ENCODE data around the gene BACH2.

The BACH2 gene

DNA sequence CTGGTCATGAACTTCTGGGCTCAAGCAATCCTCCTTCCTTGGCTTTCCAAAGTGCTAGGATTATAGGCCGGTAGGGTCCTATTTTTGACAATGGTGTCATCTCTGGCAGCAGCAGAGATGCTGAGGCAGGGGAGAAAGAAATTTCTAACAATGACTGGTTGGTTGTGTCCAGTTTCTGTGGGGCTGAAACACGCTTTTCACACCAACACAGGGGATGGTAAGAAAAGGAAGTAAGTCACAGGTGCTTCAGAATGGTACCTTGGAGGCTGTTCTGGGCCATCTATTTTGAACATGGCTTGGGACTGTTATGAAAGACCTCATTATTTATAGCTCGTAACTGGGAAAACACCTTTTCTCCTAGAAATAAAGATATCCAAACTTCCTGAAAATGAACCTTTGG is 329.7 kb downstream of the BACH2 start:
- intact Hi-C loops (cut with DNase I): no loop called here
- DNase-seq: no peak

DNA sequence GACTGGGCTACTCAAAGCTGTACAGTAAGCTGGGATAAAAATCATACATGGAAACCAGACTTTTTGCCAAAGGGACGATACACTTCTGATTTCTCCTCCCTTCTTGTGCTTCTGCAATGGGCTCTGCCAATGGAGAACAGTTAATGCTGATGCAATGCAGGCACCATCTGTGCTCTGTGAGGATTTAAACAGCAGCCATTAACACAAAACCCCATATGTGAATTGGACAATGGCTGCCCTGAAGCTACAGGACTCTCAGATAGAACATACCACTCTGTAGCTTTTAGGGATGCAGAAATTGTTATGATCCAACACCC is 330.5 kb downstream of the BACH2 start:
- no peak for DNase-seq
- intact Hi-C loops (cut with DNase I): no loop called here

DNA sequence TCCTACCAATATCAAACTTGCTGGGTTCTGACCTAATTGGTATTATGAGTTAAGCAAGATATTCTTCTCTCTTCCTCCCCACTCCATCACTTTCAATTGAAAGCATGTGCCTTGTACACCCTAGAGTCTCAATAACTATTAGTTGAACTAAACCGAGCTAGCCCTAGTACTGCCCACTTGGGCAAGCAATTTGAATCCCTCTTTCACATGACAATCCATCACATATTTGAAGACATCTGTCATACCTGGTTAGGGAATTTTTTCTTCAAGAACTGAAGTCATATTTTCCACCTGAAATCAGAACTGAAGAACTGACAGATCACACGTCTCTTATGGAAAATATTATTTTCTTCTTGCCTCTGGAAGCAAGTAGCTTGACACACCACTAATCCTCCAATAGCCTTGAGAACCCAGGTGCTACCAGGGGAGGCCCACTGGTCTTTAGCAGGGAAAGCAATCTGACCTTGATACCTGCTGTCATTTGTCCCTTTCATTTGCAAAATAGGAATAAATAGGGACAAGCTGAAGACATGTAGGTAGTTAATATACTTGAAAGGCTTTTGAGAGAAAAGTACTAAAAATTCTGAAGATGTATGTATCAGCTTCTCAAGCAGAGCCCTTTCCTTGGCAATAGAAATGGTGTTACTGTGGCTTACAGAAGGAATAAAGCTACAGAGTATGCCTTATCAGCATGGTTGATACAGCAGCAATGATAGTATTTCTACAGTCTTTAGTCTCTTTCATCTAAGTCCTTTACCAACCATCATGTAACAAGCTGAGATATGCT is 331.0 kb downstream of the BACH2 start:
- no peak for DNase-seq
- intact Hi-C loops (cut with DNase I): no loop called here

DNA sequence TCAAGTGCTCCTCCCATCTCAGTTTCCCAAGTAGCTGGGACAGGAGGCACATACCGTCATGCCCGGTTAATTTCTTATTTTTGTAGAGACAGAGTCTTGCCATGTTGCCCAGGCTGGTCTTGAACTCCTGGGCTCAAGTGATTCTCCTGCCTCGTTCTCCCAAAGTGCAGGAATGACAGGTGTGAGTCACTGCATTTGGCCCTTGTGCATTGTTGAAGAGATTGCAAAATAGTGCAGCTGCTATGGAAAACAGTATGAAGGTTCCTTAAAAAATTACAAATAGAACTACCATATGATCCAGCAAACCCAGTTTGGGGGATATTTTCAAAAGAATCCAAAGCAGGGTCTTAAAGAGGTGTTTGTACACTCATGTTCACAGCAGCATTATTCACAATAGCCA is 333.3 kb downstream of the BACH2 start:
- no peak for DNase-seq
- intact Hi-C loops (cut with DNase I): no loop called here

GRCh38 chr6:89961481-89961880 is 335.2 kb downstream of the BACH2 start:
- DNase-seq: no peak
- intact Hi-C loops (cut with DNase I): no loop called here

- DNase-seq: no peak
- intact Hi-C loops (cut with DNase I): no loop called here
Observed at GRCh38 chr6:89959883-89960282, 336.8 kb downstream of the BACH2 start.

DNA sequence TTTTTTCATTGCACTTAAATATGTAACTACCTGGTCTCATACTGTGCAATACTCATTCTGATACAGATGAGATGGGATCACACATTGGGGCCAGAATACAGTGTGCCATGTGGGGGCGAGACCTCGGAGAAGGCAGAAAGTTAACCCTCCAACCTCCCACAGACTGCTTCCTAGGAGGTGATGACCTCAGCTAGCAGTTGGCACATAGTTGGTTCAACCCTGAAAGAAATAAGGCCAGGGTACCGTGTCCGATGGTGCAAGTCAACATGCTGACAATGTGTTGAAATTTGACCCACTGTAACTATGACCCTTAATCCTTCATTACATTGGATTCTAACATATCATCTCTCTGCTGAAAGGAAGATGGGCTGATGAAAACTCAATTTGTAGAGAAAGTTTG is 340.5 kb downstream of the BACH2 start:
- intact Hi-C loops (cut with DNase I): no loop called here
- DNase-seq: no peak

DNA sequence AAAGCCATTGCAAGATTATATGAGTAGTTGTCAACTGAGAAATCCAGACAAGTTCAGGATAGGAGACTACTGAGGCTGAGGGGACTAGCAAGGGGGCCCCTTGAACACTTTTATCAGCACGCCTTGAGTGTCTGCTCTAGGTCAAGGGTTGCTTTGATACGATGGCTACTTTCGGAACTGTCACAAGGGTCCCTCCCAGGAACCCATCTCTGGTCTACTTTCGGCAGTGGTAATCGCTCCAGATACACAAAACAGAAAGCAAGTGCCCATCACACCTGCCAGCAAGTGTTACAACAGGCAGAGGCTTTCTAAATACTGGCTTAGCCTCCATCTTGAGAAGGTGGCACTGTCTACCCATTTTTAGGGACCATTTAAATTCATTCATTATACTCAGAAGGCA is 341.3 kb downstream of the BACH2 start:
- intact Hi-C loops (cut with DNase I): no loop called here
- no peak for DNase-seq

DNA sequence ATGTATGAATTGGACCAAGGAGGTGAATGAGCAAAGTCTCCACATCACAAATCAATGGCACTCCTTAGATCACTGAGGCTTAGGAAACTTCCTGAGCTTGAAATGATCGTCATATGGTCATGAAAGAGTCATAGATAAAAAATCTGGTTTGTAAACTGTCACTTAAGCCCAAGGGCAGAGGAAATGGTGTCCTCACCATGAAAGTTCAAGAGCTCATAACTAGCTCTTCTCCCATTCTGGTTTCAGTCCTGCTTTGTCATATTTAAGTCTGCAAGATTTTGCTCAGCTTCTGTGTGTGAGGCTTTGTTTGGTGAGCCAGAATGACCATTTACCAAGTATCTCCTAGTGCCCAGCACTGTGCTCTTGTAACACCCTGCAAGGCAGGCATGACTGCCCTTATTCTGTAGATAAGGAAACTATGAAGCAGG is 341.9 kb downstream of the BACH2 start:
- no peak for DNase-seq
- intact Hi-C loops (cut with DNase I): no loop called here

GRCh38 chr6:89952686-89953085 is 344.0 kb downstream of the BACH2 start:
- peak in 1 of 10 donors; percentile 24 for DNase-seq
- intact Hi-C loops (cut with DNase I): no loop called here

- intact Hi-C loops (cut with DNase I): no loop called here
- peak in 1 of 10 donors; percentile 35 for DNase-seq
Observed at GRCh38 chr6:89952105-89952671, 344.5 kb downstream of the BACH2 start.

DNA sequence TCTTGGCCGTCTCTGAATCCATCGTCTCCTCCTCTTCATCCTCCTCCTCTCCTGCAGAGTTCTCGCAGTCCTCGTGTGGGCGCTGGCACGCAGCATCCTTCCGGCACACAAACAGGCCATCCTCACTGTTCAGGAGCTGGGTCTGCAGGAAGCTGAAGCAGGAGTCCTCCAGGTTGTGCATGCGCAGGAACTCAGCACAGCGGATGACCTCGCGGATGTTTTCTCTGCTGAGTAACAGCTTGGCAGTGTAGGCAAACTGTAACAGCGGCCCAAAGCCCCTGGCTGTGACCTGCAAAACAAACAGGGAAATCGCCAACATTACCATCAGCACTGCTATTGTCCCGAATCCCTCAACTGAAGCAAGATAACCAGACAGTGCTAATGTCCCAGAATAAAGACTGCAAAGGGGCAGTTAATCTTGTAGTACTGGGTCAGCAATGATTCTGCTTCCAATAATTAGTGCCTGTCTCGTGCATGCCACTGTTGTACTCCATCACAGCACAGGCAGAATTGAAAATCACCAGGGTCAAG is 345.0 kb downstream of the BACH2 start:
- intact Hi-C loops (cut with DNase I): no loop called here
- DNase-seq: peak; percentile 47 to 96 (median 68)

DNA sequence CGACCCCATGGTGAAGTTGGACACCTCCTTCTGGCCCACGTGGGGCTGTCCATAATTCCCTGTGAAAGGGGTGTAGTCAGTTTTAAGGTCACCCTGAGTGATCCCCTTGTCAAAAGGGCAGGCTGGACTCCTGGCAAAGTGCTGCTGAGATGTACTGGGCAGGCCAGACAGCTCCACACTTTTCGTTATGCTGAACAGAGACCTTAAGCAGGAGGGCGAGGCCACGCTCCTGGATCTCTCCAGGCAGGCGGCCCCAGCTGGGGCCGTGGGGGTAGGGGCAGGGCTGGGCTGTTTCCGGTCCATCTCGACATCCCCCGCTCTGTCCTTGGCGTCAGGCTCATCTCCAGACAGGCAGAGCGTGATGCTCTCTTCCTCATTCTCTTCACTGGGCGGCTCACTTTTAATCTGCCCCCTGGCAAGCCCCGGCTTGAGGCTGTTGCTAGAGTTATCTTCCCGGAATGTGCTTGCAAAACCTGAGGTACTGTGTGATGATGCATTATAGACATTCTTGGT is 345.7 kb downstream of the BACH2 start:
- intact Hi-C loops (cut with DNase I): no loop called here
- peak in 1 of 10 donors; percentile 85 for DNase-seq

GRCh38 chr6:89950446-89950845 is 346.2 kb downstream of the BACH2 start:
- intact Hi-C loops (cut with DNase I): no loop called here
- DNase-seq: no peak

- intact Hi-C loops (cut with DNase I): no loop called here
- no peak for DNase-seq
Observed at GRCh38 chr6:89948876-89949275, 347.8 kb downstream of the BACH2 start.

DNA sequence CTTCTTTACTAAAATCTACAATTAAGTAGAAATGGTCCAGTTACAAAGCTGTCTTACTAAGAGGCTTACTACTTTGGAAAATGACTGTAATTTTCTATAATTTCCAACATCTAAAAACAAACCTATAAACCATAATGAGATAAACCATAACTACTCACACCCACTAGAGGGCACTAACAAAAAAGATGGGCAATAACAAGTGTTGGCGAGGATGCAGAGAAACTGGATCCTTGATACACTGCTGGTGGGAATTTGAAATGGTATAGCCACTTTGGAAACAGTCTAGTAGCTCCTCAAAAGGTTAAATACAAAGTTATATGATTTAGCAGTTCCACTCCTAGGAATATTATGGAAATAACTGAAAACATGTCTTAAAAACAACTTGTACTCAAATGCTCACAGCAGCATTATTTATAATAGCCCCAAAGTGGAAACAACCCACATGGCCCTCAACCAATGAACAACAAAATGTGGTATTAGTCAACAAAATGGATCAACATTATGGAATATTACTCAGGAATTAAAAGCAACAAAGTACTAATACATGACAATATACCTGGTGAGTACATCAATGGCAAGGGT is 351.7 kb downstream of the BACH2 start:
- DNase-seq: no peak
- intact Hi-C loops (cut with DNase I): loop anchor here (5.0 kb wide), 2 partner anchors 447 to 642 kb away; partner anchors contain the start of gene MAP3K7

DNA sequence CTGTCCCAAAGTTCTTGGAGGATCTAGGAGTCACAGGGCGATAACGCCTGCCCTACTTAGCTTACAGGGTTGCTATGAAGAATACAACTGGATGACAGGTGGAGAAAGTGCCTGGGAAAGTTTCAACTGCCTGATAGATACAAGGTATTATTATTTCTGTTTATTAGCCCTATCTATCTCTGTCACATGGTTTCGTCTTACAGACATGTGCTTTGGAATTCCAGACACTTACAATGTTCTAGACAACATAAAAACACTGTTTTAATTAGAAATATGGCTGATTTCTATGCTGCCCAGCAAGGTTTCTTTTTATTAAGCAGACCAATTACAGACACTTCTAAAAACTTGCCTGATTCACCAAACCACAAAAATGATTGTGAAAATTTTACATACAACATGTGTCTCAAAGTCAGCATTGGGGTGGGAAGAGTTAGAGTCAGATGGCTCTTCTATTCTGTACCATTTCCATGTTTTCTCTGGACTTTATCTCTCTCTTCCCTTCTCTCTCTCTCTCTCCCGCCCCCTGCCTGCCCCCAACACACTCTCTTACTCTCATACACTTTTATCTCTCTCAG is 352.4 kb downstream of the BACH2 start:
- intact Hi-C loops (cut with DNase I): loop anchor here (5.0 kb wide), 2 partner anchors 448 to 643 kb away; partner anchors contain the start of gene MAP3K7
- DNase-seq: no peak

DNA sequence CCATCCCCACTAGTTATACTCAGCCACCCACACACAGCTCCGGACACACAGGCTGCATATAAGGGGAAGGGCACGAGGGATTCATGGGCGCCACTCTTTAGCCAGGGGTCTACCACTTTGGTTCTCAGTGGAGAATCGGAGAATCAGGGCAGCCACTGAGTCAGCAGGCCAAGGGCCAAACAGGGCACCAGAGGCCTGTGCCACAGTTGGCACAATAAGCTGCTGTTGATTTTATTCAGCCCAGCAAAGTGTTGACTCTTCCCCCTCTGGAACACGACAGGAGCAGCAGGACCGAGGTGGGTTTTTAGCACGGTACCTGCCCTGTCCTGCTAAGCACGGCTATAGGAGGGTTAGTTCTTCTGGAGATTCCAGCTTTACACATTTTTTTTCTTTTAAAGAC is 354.0 kb downstream of the BACH2 start:
- intact Hi-C loops (cut with DNase I): loop anchor here (5.0 kb wide), 2 partner anchors 450 to 645 kb away; partner anchors contain the start of gene MAP3K7

DNA sequence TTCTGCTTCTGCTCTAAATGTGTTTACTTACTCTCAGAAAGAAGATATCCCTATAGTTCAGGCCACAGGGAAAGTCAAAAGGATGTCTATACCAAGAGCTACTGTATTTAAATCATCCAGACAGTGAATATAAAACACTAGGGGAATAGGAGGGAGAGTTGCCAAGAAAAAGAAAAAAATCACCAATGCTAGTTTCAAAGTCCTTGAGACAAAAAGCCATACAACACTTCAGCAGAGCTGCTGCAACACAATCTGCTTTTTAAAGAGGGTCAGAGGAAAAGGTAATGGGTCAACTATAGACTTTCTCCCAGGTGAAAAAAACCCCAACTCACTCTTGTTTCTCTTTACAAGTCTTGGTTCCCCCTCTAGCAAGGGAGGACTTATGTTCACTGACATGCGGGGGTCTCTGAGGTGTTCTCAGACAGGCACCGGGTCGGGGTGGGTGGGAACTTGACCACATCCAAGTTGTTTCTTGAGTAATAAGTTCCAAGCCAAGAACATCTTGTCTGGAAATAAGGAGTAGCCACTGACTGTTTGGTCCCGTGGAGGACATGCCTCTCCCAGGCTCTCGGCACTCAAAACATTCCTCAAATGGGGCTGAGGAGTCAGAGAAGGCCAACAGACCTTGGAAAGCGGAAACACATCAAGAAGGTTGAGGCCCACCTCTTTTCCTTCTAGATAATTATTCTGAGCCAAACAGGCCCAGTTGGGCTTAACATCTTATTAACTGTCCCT is 354.7 kb downstream of the BACH2 start:
- intact Hi-C loops (cut with DNase I): loop anchor here (5.0 kb wide), 2 partner anchors 450 to 645 kb away; partner anchors contain the start of gene MAP3K7
- DNase-seq: no peak

More for the DNA sequence above, 354.0 kb downstream of the BACH2 start:
- DNase-seq: no peak
